HG02852 (cell line): ENCODE measurements around the gene FAM3D.

Source experiments
- ATAC-seq: cut with Tn5 transposase; IDR thresholded peaks from one replicate; pipeline ENCODE4 v1.9.1; 2021; ENCODE audit warnings: mild to moderate bottlenecking, moderate library complexity; ENCODE audit not compliant: unreplicated experiment

Gene FAM3D

DNA sequence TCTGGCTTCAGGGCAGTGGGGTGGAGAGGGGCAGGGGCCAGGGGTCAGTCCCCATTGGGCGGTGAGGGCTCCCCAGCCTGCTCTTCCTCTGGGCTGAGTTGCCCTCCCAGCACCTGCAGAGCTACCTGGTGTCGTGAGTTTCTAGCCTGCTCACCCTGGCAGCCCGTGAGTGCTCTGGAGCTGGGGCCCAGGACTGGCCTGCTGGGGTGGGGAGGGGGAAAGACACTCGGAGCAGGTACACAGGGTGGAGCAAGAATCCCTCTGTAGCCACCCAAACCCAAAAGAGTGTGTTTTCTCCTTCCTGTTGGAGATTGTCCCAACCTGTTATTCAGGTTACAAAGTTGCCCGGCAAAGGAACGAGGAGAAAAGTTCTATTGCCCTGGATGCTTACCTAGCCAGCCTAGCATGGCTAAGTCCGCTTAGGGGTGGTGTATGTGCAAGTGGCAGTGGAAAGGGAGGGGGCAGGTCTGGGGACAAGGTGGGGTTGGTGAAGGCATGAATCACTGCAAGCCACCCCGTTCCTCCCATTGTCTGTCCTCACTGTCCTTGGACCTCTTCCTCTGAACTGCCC, 8.9 kb downstream of the FAM3D start:
- no peak for ATAC-seq

DNA sequence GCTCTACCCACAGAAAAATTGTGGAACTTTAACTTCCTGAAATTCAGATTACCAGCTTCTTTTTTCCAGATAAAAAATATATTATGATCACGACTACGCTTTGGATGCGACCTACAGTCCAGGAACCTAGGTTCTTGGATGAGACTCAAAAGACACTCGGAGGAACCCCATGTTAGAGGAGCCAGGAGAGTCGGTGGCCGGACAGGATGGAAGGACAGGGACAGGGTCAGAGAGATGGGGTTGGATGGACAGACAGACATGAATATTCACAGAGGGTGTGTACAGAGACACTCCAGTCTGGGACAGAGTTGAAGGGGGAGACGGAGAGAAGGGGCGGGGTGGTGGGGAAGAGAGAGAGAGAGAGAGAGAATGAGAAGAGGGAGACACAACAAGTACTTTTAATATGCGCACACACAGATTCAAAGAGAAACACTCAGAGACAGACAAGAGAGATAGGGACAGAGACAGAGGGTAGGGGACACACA, 9.5 kb downstream of the FAM3D start:
- ATAC-seq: no peak

DNA sequence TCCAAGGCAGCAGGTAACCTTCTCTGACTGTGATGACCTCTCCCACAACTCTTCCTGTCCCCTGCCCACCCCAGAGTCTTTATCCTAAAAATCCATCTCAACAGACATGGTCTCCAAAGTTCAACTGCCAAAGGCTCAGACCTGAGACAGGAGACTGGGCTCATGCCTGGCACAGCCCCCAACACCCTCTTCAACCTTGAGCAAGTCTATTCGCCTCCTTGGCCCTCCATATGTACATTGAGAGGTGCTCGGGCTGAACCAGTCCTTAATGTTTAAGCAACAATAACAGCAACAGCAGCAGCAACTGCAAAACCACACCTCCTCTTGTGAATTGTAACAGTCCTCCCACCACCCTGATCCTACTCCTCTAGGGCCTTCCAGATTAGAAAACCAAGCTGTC, 9.9 kb downstream of the FAM3D start:
- no peak for ATAC-seq

DNA sequence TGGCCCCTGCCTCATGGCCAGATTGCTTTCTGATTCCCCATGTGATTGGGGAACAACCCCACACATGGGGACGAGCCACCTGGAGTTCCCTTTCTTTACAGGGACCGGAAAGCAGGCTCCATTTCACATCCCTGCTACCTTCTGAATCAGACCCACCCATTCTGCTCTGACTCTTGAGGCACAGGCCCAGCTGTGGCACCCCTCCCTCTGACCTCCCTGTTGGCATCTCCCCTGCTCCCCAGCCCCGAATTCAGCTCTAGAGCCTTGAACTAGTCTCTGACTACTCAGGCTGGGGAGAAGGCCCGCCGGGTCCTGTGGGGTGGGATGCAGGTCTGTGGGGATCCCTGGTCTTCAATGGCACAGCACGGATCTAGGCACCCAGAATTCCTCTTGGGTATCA, 12.1 kb downstream of the FAM3D start:
- no peak for ATAC-seq

DNA sequence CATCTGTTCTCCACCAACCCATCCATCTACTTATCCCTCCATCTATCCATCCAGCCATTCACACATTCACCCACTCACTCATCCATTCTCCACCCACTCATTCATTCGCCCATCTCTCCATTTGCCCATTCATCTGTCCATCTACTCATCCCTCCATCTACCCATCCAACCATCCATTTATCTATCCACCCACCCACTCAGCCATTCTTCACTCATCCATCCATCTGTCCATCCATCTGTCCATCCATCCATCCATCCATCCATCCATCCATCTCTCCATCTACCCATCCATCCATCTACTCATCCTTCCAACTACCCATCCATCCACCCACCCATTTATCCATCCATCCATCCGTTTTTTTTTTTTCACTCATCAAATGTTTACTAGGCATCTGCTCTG, 13.9 kb downstream of the FAM3D start:
- no peak for ATAC-seq

DNA sequence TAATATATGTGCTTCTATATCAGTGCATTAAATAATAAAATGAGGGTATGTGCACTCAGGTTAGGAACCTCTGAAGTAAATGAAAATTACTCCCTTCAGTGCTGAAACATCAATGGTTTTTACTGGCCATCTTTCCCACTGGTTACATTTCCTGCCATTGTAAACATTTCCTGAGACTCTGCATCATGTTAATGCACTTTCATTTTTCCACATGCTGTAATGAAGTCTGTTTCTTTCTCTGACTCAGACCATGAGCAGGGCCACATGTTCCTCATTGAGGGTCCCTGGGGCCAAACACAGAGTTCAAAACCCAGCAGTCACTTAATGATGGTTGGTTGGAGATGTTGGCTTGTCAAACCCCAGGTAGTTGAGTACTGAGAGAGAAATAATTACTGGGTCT, 15.3 kb downstream of the FAM3D start:
- ATAC-seq: no peak

DNA sequence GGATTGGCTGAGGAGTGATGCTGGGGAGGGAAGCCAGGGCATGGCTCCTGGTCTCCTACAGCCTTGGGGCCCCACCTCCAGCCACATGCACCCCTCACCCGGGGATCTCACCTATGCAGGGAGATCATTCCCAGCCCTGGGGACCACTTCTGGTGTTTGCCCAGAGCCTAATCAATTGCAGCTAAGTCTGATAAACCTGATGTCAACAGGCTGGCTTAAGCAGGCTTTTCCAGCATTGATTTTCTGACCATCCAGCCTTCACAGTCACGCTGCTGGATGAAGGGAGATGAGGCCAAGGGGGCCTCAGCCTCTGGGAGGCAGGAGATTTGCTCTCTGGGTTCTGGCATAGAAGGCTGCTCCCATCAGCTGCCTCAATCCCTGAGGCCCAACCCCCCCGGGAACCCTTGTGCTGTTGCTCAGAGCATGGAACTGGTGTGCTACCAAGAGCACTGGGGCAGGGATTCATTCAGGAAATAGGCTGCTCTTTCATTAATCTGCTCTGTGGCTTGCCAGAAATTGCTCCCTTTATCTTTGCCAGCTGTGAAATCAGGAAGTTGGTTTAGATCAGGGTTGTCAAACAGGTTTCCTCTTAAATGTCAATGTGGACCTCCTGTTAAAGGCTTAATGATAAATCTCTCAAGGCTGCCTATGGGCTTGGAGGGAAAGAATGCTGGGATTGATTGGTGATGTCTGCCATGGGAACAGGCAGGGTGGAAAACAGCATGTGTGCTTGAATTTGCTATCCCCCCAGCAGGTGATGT, 19.0 kb downstream of the FAM3D start:
- ATAC-seq: no peak

DNA sequence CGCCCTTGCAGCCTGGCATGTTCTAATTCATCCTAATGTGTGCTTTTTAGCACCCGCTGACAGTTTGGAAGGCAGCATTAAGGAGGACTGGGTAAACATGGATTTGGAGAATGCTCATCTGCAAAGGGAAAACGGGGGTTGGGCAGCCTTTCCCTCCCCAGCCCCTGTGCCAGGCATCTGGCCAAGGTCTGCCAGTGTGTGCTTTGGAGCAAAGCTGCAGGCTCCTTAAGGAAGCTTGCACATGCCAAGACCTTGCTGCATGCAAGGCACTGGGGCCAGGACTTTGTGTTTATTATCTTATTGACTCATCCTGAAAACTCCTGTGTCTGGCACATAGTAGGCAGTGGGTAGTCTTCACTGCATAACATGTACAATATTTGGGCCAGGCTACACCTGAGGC, 20.1 kb downstream of the FAM3D start:
- ATAC-seq: no peak

DNA sequence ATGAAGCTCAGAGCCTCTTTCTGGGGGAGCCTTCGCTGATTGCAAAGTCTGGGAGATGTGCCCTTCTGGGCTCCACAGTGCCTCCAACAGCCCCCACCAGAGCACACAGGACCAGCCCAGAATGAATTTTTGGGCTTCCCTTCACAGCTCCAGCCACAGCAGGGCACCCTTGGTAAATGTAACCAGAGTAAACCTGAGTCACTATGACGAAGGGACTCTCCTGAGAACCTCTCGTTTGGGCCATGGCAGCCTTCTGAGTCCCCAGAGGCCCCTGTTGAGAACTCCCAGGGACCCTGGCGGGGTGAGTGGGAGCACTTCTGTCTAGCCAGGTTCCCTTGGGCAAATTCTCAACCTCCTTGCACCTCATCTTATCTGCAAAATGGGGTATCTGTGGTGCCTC, 20.8 kb downstream of the FAM3D start:
- no peak for ATAC-seq

DNA sequence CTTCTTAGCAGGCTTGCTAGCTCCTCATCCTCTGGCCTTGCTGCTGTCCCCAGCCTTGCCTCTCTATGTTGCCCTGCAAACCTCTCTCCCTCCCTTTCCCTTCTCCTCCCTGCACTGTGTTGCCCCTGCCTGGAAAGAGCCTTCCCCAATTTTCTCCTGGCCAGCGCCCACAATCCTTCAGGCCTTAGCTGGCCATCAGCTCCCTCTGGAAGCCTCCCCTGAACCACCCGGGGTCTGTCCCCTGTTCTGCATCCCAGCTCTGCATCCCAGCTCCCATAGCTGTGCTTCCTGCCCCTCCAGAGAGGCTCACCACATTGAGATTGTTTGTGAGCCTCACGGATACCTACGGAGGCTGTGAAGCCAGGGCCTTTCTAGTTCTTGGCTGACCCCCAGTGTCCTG, 23.7 kb downstream of the FAM3D start:
- ATAC-seq: no peak

DNA sequence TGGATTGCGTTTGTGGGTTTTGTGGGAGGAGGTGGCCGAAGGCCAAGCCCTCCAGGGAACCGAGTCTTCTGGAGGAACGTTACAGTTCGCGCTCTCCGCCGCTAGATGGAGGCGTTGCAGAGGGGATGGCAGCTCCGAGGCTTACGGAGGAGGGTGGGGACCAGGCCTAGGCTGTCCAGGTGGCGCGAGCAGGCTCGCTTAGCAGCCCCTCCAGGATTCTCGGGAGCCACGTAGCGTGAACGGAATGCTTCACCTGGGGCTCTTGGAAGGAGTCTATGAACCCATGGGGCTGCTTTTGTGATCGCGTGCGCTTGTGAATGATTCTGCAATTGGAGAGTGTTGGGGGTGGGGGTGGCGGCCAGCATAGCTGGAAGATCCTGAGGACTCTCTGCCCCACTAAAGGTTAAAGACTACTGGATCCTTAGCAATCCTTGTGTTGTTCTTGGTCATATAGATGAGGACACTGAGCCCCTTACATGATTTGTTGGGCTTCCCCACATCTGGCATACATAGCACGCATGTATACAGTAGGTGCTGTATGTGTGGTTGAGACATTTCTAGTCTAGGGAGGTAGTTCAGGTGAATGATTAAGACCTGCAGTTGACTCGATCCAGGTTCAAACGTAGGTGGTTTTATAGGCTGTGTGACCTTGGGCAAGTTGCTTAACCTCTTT, 25.7 kb downstream of the FAM3D start:
- ATAC-seq: peak; percentile 87

DNA sequence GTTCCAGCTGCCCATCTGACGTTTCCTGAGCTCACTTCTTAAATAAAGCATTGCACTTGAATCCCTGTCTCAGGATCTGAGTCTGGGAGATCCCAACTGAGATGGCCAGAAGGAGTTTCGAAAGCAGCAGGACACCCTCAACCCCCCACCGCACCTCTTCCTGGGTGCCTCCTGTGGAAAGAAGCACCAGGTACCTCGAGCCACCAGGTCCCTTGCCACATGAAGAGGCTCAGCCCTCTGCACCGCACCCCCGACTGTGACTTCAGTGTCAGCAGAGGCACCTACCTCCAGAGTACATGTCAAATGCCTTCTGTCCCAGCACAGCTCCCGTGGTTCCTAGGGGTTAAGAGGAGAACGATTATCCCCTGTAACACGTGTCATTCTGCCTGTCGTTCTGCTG, 26.7 kb downstream of the FAM3D start:
- ATAC-seq: no peak

DNA sequence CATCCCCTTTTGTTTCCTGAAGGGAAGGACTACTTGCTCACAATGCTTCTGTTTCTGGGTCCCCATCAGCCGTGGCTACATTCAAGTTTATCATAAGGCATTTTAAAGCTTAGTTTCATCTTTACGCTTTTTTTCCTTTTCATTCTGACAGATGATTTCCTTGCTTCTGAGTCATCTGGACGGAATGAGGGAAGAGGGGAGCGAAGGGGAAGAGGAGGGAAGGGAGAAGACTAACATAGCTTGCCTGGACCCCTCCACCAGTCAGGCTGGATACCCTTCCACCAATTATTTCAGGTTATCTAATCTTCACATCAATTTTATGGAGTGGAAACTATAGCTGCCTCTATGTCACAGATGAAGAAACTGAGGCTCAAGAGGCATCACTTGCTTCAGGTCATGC, 27.6 kb downstream of the FAM3D start:
- ATAC-seq: no peak

DNA sequence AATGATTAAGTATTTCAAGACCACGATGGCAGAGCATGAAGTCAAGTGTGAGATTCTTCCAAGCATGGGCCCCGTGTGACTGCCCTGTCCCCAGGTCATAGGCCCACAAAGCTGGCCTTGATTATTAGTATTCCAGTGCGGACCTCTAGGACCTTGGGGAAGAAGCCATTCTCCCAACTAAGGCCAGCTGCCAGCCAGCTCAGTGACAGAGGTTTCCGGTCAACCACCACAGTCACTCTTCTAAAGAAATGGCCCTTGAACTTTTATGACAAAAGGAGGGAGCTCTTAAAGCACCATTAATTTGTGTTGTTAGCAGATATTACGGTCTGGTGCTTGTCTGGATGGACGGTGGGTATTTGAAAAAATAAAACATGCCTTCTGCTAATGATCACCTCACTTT, 28.0 kb downstream of the FAM3D start:
- ATAC-seq: no peak

DNA sequence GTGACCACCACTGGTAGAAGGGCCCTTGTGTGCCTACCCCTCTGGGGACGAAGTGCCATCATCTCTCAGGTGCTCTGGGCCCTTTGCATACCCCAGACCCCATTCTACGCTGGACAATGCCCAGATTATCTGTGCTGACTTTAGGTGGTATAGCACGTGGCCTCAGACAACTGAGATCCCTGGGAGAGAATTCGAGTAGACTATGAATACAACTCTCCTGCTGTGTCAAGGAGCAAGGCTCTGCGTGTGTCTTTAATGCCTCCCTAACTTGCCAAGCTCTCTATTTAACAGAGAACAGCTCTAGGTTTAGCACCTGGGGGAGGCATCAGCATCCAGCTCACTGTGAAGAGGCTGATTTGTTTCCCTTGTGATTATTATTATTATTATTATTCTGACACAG, 29.1 kb downstream of the FAM3D start:
- ATAC-seq: no peak

DNA sequence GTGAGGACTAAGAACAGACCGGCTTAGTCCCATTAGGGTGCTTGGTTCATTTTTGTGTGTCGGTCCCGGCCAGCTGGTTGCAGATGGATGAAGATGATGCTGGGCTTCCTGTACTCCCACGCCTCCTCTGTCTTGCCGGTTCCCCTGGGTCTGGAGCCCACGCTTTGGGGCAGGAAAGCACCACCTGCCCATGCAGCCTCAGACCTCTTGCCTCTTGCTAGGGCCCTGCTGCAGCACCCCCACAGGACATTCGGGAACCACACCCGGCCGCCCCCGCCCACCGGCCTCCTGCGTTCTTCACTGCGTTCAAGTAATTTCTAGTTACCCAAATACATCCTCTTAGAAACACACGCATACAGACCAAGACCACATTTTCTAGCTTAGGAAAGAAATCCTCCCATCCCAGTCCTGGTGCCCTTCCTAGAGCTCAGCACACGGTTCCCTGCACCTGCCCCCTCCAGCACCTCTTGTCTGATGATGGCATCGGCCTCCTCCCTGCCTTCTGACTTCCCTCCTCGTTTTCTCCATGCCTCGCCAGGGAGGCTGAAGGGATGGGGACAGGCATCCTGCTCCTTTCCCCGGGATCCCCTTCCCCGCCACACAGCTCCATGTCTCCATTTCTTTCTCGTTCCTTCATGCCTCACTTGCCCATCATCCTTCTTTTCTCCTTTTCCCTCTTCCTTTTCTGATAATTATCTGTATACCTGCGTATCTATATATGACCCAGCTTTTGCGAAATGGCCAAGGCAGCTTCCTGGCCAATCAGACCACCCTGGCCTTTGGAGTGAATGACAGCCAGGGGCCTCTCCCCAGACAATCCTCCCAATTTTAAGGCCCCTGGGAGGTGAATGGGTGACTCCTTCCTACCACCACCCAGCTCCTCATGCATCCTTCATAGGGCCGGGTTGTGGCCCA, 30.9 kb downstream of the FAM3D start:
- ATAC-seq: peak; percentile 53

DNA sequence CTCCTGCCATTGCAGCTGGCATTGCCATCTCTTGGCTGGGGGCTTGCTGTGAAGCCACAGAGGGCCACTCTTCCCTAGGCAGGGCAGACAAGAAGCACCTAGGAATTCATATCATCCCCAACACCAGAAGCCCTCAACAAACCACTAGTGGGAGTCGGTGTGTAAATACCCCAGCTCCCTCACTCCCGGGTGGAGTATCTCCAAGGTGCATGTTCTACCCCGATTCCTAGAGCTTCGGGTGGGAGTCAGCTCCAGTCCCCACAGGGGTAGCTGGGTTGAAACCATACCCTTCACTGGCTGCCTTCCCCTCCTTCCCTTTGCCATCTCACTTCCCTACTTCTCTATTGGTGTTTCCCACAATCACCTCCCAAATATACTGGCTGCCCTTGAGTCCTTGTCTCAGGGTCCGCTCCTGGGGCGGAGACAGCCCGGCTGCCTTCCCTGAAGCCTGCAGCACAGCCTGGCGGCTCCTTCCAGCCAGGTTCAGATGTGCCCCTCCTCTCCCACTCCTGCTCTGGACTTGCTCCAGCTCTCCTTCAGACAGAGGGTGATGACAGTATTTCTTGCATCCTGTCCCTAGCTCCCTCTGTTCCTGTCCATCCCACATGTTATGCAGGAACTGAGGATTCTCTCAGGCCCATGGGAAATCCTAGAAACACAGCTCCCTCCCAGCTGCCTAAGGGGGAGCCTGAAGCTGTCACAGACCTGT, 33.3 kb downstream of the FAM3D start:
- no peak for ATAC-seq

DNA sequence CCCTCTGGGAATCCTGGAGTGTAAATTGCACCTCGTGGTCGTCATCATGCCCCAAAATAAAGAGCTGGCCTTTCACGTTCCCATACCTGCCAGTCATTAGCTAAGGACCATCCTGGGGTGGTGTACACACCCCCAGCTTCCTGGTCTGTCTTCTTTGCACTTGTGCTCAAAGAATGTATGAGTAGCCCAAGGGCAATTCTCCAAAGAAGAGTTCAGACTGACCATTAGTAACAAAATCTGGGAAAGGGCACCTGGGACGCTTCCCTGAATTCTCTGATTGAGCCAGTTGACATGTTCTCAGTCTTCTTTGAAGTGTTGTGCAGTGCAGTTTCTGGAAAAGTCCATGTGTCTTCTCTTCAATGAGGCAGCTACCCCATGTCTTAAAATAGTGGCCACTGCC, 34.8 kb downstream of the FAM3D start:
- no peak for ATAC-seq

DNA sequence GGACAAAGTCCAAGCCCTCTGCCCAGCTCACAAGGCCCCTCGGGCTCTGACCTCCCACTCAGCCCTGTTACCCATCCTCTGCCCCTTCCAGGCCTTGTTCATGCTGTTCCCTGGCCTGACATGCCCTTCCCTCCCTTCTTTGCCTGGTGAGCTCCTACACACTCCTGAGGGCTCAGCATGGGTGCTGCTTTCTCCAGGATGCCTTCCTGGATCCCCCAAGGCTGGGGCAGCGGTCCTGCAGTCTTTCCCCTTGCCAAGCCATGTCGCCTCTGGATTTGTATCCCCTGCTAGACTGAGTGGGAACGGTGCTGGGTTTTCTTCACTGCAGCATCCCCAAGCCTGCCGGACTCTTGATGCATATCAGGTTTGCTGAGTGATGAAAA, 35.9 kb downstream of the FAM3D start:
- no peak for ATAC-seq

DNA sequence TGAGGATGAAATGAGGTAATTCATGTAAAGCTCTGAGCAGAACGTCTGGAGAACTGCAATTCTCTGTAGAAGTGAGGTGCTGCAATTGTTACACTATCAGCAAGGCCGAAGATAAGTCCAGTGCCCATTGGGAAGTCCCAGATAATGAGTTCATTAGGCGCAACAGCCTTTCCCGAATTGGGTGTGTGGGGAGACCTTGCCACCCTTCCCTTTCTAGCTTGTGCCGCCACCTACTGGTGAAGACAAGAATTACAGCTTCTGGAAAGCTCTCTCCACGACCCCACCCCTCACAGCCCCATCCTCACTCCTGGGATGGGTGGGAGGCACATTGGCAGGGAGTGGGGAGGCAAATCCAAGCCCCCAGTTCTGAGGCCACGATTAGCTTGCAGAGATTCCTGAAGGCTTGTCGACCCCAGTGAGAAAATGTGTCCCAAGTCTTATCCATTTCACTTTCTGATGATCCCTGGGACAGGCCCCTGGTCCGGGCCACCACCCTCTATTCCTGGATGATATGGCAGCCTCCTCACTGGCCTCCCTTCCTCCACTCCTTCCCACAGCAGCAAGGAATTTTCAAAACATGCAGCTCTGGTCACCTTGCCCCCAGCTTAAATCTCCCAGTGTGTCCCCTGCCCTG, 36.4 kb downstream of the FAM3D start:
- ATAC-seq: no peak
